ENCODE measurements around the gene C3orf20.

DNA sequence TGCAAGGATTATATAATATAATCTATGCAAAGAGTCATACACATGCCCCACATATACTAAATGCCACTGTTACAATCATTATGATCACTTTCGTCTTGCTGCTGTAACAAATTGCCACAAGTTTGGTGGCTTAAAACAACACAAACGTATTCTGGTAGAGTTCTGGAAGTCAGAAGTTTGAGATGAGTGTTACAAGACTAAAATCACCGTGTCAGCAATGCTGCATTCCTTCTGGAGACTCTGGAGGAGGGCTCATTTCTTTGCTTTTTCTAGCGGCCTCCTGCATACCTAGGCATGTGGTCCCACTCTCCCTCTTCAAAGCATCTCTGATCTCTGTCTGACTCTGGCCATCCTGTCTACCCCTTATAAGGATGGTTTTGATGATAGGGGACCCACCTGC lies 24.7 kb upstream of the C3orf20 start:
- TF ChIP-seq, protein P1, sequence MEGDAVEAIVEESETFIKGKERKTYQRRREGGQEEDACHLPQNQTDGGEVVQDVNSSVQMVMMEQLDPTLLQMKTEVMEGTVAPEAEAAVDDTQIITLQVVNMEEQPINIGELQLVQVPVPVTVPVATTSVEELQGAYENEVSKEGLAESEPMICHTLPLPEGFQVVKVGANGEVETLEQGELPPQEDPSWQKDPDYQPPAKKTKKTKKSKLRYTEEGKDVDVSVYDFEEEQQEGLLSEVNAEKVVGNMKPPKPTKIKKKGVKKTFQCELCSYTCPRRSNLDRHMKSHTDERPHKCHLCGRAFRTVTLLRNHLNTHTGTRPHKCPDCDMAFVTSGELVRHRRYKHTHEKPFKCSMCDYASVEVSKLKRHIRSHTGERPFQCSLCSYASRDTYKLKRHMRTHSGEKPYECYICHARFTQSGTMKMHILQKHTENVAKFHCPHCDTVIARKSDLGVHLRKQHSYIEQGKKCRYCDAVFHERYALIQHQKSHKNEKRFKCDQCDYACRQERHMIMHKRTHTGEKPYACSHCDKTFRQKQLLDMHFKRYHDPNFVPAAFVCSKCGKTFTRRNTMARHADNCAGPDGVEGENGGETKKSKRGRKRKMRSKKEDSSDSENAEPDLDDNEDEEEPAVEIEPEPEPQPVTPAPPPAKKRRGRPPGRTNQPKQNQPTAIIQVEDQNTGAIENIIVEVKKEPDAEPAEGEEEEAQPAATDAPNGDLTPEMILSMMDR (IDR thresholded peaks at IDR 0.05 in 2 of 3, conservative IDR thresholded peaks at IDR 0.05 in 1 of 3; ENCODE audit: insufficient read depth in 2 of 3, low read depth in 1 of 3, low read length in 3 of 3): no peak
- TF ChIP-seq GATA2 (CRISPR knock-in tag; IDR thresholded peaks at IDR 0.05) (no peak), EZH2 (IDR thresholded peaks at IDR 0.05; ENCODE audit: borderline replicate concordance, low read depth, low read length) (no peak), CBX8 (IDR thresholded peaks at IDR 0.05; ENCODE audit: borderline replicate concordance, extremely low read depth, low read depth, low read length, poor library complexity, severe bottlenecking) (no peak), RBM14 (IDR thresholded peaks at IDR 0.05; ENCODE audit: borderline replicate concordance, insufficient read depth, low read depth, low read length) (no peak), POLR2A (conservative IDR thresholded peaks at IDR 0.05) (no peak), MYBL2 (IDR thresholded peaks at IDR 0.05; ENCODE audit: low read depth) (no peak), MYBL2 (CRISPR knock-in tag; IDR thresholded peaks at IDR 0.05; ENCODE audit: borderline replicate concordance) (no peak)
- TF ChIP-seq, protein P2, sequence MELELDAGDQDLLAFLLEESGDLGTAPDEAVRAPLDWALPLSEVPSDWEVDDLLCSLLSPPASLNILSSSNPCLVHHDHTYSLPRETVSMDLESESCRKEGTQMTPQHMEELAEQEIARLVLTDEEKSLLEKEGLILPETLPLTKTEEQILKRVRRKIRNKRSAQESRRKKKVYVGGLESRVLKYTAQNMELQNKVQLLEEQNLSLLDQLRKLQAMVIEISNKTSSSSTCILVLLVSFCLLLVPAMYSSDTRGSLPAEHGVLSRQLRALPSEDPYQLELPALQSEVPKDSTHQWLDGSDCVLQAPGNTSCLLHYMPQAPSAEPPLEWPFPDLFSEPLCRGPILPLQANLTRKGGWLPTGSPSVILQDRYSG (tag; conservative IDR thresholded peaks at IDR 0.05; ENCODE audit: low read depth): no peak
- TF ChIP-seq, protein P3, sequence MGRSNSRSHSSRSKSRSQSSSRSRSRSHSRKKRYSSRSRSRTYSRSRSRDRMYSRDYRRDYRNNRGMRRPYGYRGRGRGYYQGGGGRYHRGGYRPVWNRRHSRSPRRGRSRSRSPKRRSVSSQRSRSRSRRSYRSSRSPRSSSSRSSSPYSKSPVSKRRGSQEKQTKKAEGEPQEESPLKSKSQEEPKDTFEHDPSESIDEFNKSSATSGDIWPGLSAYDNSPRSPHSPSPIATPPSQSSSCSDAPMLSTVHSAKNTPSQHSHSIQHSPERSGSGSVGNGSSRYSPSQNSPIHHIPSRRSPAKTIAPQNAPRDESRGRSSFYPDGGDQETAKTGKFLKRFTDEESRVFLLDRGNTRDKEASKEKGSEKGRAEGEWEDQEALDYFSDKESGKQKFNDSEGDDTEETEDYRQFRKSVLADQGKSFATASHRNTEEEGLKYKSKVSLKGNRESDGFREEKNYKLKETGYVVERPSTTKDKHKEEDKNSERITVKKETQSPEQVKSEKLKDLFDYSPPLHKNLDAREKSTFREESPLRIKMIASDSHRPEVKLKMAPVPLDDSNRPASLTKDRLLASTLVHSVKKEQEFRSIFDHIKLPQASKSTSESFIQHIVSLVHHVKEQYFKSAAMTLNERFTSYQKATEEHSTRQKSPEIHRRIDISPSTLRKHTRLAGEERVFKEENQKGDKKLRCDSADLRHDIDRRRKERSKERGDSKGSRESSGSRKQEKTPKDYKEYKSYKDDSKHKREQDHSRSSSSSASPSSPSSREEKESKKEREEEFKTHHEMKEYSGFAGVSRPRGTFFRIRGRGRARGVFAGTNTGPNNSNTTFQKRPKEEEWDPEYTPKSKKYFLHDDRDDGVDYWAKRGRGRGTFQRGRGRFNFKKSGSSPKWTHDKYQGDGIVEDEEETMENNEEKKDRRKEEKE (IDR thresholded peaks at IDR 0.05; ENCODE audit: borderline replicate concordance in 1 of 2, control insufficient read depth in 1 of 2, low read depth in 2 of 2, low read length in 1 of 2): no peak
